WTC11 (cell line): Measurements from ENCODE around the gene CSTPP1.

Source experiments
- CTCF ChIP-seq: fragments of 200-600 bp; IDR thresholded peaks from 2 replicates; pipeline ENCODE4 v1.8.0; 2022; ENCODE audit warnings: antibody characterized with exemption
- ELF4 ChIP-seq: sonication (generic); formaldehyde crosslinking; IDR thresholded peaks from 2 replicates; pipeline ENCODE4 v1.8.1; 2022; ENCODE audit warnings: low read depth, mild to moderate bottlenecking, moderate library complexity, missing genetic modification reagents
- FOXP1 ChIP-seq: sonication (generic); formaldehyde crosslinking; IDR thresholded peaks from 2 replicates; pipeline ENCODE4 v1.8.0; 2022; ENCODE audit warnings: missing genetic modification reagents, mild to moderate bottlenecking, moderate library complexity, borderline replicate concordance
- HMGXB4 ChIP-seq: sonication (generic); formaldehyde crosslinking; IDR thresholded peaks from 2 replicates; pipeline ENCODE4 v1.8.1; 2023; ENCODE audit warnings: mild to moderate bottlenecking, moderate library complexity, missing genetic modification reagents
- IRF1 ChIP-seq: sonication (generic); formaldehyde crosslinking; IDR thresholded peaks from 2 replicates; pipeline ENCODE4 v1.8.0; 2023; ENCODE audit warnings: missing genetic modification reagents
- MLX ChIP-seq: sonication (generic); formaldehyde crosslinking; IDR thresholded peaks from 2 replicates; pipeline ENCODE4 v1.8.1; 2023; ENCODE audit warnings: mild to moderate bottlenecking, missing genetic modification reagents, moderate library complexity
- NFE2L1 ChIP-seq: sonication (generic); formaldehyde crosslinking; IDR thresholded peaks from 2 replicates; pipeline ENCODE4 v1.8.1; 2023; ENCODE audit warnings: missing genetic modification reagents
- PRDM15 ChIP-seq: sonication (generic); formaldehyde crosslinking; IDR thresholded peaks from 2 replicates; pipeline ENCODE4 v1.8.0; 2022; ENCODE audit warnings: missing genetic modification reagents
- PREB ChIP-seq: sonication (generic); formaldehyde crosslinking; IDR thresholded peaks from 2 replicates; pipeline ENCODE4 v1.8.1; 2022; ENCODE audit warnings: mild to moderate bottlenecking, missing genetic modification reagents, moderate library complexity, borderline replicate concordance
- SP1 ChIP-seq: sonication (generic); formaldehyde crosslinking; conservative IDR thresholded peaks from 2 replicates; pipeline ENCODE4 v1.8.1; 2022; ENCODE audit warnings: missing genetic modification reagents
- TEAD4 ChIP-seq: sonication (generic); formaldehyde crosslinking; IDR thresholded peaks from 2 replicates; pipeline ENCODE4 v1.8.0; 2022; ENCODE audit warnings: mild to moderate bottlenecking, missing genetic modification reagents
- USF1 ChIP-seq: sonication (generic); formaldehyde crosslinking; IDR thresholded peaks from 2 replicates; pipeline ENCODE4 v1.8.0; 2022; ENCODE audit warnings: mild to moderate bottlenecking, missing genetic modification reagents
- USF2 ChIP-seq: sonication (generic); formaldehyde crosslinking; IDR thresholded peaks from 2 replicates; pipeline ENCODE4 v1.8.1; 2023; ENCODE audit warnings: mild to moderate bottlenecking, missing genetic modification reagents, moderate library complexity
- ZSCAN18 ChIP-seq: fragments of 250-450 bp; sonication (Bioruptor Pico); IDR thresholded peaks from 2 replicates; pipeline ENCODE4 v2.1.2; 2022; ENCODE audit warnings: mild to moderate bottlenecking, moderate library complexity

GRCh38 chr11:46936138-46937110, at the start of gene CSTPP1:
- TF ChIP-seq CTCF (no peak), MLX (CRISPR knock-in tag) (no peak), USF2 (no peak), NFE2L1 (CRISPR knock-in tag) (0 out of 2 replicates have a peak, but pooled peaks have one; percentile 26), PRDM15 (CRISPR knock-in tag) (no peak), IRF1 (CRISPR knock-in tag) (no peak), PREB (no peak), FOXP1 (CRISPR knock-in tag) (no peak), ELF4 (CRISPR knock-in tag) (no peak), ZSCAN18 (CRISPR knock-in tag) (no peak), HMGXB4 (CRISPR knock-in tag) (no peak), USF1 (CRISPR knock-in tag) (no peak), TEAD4 (no peak), SP1 (CRISPR knock-in tag) (peak; percentile 61)
